ENCODE measurements around the gene FAM72B.
"Not testable (repeated sequence)": the region's sequence is repeated elsewhere in the genome, so short reads cannot be mapped to it uniquely, and the experiment has no call there.

GRCh38 chr1:121205786-121206711, 21.9 kb upstream of the FAM72B start:
- TF ChIP-seq CTCF (IDR thresholded peaks at IDR 0.05; ENCODE audit: poor library complexity); EZH2 (IDR thresholded peaks at IDR 0.05; ENCODE audit: borderline replicate concordance): not testable (repeated sequence)

All from hepatocyte (in vitro differentiated cells).